ENCODE data around the gene EMILIN1.
"Not testable (repeated sequence)": the region's sequence is repeated elsewhere in the genome, so short reads cannot be mapped to it uniquely, and the experiment has no call there.

EMILIN1 gene

DNA sequence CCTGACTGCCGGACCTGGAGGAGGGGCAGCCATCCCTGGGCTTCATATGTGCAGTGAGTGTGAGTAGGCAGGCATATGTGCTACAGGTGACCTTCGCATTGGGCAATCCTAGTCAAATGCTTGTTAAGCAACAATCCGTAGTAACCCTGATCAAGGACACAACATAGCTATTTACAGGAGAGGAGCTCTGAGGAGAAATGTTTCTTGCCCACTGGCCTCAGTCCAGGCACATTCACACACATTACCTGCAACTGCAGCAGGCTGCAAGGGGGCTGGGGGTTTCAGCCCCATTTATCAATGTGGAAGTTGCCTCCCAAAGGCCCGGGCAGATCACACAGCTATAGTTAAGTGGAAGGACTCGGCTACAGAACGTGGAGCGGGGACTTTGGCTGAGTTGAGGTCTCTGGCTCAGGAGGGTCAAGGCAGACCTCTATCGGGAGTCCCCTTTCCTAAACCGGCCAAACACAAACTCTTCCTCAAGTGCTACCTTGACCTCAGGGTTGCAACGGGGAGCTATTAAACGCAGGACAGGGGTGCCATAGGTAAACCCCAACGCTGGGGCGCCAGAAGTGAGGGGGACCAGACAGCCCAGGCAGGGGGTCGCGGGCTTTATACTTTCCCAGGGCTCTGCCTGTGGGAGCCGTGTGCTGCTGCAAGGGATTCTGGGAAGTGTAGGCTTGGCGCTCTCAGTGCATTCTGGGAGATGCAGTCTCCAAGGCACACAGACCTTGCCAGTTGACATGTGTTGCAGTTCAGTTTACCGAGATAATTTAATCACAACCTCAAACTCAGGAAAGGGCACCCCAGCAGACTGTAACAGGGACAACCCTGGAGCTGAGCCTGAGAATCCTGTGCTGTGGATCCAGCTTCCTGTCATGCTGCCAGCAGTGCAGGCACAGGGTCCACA lies 17.6 kb downstream of the EMILIN1 start:
- peak; percentile 76 for DNase-seq

DNA sequence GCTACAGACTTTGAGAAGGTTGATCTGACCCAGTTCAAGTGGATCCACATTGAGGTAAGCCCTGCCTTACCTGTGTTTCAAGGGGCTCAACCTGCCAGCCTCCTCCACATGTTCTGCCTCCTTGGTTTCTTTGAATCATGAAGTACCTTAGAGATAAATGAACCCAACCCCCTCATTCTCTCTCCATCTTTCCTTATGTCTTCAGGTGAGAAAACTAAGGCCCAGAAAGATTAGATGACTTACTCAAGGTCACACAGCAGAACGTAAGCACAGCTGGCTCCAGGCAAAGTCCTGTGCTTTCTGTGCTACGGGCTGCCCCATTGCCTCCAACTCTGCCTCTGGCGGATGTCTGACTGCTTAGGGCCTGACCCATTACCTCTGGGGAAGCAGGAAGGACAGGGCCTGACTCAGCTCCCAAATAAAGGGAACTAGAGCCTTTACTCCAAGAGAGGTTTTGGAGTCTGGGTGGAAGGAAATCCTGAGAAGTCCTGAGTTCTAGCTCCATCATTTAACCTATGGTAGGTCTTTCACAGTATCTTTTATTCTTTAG lies 18.4 kb downstream of the EMILIN1 start:
- DNase-seq, result no peak

DNA sequence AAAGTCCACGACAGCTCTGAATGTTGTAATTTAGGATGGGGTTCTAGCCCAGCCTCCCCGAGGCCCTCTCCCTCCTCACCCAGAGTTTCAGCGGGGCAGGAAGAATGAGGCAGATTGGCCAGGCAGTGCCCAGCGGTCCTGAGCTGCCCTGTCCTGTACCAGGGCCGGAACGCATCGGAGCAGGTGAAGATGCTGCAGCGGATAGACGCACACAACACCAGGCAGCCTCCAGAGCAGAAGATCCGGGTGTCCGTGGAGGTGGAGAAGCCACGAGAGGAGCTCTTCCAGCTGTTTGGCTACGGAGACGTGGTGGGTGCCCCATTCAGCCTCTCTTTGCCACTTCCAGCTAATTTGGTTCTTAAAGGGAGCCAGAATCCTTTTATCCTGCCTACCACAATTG lies 18.9 kb downstream of the EMILIN1 start:
- no peak for DNase-seq

DNA sequence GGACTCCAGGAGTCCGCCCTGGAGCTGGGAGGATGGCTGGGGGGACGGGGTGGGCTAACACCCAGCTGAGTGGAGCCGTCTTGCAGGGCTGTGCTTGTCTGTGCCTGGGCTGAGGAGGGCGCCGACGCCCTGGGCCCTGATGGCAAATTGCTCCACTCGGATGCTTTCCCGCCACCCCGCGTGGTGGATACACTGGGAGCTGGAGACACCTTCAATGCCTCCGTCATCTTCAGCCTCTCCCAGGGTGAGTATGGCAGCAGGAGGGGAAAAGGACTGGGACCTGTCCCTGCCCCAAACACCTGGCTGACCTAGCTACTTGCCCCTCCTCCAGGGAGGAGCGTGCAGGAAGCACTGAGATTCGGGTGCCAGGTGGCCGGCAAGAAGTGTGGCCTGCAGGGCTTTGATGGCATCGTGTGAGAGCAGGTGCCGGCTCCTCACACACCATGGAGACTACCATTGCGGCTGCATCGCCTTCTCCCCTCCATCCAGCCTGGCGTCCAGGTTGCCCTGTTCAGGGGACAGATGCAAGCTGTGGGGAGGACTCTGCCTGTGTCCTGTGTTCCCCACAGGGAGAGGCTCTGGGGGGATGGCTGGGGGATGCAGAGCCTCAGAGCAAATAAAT lies 21.0 kb downstream of the EMILIN1 start:
- DNase-seq, result no peak

DNA sequence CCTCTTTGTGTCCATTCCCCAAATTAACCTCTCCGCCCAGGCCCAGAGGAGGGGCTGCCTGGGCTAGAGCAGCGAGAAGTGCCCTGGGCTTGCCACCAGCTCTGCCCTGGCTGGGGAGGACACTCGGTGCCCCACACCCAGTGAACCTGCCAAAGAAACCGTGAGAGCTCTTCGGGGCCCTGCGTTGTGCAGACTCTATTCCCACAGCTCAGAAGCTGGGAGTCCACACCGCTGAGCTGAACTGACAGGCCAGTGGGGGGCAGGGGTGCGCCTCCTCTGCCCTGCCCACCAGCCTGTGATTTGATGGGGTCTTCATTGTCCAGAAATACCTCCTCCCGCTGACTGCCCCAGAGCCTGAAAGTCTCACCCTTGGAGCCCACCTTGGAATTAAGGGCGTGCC lies 21.6 kb downstream of the EMILIN1 start:
- no peak for DNase-seq

DNA sequence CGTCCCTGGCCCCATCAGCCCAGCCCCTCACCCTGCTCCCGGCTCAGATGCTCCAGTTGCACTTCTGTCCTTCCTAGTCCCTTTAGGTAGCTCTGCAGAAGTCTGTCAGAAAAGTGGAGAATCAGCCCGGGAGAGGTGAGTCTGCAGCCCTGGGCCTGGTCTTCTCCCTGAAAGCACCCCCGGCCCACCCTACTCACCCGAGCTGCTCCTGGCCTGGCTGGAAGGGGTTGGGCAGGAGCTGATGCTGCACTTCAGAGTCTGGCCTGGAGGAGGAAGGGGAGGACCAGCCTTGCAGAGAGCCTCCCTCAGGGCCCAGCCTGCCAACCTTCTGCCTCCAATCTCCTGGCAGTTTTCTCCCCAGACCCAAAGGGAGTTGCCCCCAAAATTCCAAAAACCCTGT lies 23.9 kb downstream of the EMILIN1 start:
- no peak for DNase-seq

DNA sequence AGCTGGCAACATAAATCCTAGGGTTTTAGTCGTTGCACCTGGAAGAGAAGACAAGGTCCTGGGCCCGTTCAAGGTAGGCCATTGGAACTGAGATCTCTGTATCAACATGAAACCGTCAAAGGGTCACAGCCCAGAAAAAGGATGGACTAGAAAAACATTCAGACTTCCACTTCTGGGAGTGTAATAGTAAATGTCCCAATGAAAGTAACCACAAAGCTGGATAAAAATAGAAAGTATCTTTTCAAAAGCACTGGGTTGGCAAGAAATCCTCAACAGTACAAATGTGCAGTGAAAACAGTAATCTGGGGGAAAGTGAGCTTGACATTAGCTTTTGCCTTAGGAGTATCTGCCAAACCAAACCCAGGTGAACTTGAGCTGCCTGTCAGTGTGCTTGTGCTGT lies 27.6 kb downstream of the EMILIN1 start:
- DNase-seq, result no peak

DNA sequence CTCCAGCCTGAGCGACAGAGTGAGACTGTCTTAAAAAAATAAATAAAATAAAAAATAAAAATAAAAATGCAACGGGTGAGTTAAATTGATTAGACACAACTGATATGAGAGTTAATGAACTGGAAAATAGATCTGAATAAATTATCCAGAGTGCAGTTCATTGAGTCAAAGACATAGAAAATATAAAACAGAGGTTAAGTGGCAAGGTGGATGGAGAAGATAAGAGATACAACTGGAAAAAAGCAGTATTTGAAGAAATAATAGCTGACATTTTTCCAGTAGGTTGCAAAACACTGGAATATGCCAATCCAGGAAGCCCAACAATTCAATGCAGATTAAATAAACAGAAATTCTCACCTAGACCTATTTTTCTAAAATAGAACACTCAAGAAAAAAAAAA lies 29.8 kb downstream of the EMILIN1 start:
- DNase-seq, result no peak

DNA sequence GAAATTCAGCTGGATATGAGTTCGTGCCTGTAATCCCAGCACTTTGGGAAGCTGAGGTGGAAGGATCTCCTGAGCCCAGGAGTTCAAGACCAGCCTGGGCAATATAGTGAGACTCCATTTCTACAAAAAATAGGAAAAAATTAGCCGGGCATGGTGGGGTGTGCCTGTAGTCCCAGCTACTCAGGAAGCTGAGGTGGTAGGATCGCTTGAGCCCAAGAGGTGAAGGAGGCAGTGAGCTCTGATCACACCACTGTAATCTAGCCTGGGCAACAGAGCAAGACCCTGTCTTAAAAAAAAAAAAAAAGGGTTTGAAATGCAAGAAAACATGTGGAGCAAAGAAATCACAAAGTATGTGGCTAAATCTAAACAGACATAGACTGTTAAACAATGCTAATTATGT lies 30.7 kb downstream of the EMILIN1 start:
- DNase-seq, result no peak

DNA sequence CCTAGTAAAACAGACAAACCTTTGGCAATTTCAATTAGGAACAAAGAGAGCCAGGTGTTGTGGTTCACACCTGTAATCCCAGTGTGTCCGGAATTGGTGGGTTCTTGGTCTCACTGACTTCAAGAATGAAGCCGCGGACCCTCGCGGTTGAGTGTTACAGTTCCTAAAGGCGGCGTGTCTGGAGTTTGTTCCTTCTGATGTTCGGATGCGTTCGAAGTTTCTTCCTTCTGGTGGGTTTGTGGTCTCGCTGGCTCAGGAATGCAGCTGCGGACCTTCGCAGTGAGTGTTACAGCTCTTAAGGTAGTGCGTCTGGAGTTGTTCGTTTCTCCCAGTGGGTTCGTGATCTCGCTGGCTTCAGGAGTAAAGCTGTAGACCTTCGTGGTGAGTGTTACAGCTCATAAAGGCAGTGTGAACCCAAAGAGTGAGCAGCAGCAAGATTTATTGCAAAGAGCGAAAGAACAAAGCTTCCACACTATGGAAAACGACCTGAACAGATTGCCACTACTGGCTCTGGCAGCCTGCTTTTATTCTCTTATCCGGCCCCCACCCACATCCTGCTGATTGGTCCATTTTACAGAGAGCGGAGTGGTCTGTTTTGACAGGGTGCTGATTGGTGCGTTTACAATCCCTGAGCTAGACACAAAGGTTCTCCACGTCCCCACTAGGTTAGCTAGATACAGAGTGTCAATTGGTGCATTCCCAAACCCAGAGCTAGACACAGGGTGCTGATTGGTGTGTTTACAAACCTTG lies 32.4 kb downstream of the EMILIN1 start:
- not testable (repeated sequence) for DNase-seq

DNA sequence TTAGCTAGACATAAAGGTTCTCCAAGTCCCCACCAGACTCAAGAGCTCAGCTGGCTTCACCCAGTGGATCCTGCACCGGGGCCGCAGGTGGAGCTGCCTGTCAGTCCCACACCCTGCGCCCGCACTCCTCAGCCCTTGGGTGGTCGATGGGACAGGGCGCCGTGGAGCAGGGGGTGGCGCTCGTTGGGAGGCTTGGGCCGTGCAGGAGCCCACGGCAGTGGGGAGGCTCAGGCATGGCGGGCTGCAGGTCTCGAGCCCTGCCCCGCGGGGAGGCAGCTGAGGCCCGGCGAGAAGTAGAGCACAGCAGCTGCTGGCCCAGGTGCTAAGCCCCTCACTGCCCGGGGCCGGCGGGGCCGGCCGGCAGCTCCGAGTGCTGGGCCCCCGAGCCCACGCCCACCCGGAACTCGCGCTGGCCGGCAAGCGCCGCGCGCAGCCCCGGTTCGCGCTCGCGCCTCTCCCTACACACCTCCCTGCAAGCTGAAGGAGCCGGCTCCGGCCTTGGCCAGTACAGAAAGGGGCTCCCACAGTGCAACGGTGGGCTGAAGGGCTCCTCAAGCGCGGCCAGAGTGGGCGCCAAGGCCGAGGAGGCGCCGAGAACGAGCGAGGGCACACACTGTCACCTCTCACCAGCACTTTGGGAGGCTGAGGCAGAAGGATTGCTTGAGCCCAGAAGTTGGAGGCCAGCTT lies 33.1 kb downstream of the EMILIN1 start:
- DNase-seq, result not testable (repeated sequence)

DNA sequence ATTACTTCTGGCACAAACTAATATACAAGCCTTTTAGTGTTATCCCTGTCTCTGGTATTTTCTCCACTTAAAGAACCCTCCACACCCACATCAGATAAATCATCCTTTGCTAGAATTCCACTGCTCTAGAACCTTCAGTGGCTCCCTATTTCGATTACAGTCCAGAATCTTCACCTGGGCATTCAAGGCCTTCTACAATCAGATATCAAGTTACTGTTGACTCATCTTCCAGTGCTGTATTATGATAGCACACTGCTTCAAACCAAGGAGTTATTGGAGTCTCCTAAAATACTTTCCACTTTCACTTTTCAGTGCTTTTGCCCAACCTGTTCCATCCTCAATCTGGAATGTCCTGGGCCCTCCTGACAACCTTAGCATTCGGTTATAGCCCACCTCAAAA lies 37.1 kb downstream of the EMILIN1 start:
- DNase-seq, result no peak

DNA sequence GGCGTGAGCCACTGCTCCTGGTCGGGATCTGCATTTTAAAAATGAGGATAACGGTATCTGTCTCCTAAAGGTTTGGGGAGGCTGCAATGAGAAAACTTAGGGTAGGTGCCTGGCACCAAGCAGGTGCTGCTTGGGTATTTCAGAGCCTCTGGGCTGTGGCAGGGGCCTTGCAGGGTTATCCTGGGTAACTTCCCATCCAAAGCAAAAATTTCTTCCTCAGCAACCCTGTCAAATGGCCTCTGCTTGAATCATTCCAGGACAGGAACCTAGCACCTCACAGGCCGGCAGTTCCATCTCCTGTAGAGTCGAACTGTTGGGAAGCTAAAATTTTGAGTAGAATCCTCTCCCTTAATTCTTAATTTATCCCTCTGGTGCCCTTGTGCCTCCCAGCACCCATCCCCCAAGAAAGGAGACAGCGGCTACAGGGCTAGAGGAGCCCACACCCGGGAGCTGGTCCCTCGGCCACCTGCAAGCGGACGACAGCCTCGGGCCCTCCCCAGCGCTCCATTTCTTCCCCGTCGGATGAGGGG lies 39.6 kb downstream of the EMILIN1 start:
- no peak for DNase-seq

DNA sequence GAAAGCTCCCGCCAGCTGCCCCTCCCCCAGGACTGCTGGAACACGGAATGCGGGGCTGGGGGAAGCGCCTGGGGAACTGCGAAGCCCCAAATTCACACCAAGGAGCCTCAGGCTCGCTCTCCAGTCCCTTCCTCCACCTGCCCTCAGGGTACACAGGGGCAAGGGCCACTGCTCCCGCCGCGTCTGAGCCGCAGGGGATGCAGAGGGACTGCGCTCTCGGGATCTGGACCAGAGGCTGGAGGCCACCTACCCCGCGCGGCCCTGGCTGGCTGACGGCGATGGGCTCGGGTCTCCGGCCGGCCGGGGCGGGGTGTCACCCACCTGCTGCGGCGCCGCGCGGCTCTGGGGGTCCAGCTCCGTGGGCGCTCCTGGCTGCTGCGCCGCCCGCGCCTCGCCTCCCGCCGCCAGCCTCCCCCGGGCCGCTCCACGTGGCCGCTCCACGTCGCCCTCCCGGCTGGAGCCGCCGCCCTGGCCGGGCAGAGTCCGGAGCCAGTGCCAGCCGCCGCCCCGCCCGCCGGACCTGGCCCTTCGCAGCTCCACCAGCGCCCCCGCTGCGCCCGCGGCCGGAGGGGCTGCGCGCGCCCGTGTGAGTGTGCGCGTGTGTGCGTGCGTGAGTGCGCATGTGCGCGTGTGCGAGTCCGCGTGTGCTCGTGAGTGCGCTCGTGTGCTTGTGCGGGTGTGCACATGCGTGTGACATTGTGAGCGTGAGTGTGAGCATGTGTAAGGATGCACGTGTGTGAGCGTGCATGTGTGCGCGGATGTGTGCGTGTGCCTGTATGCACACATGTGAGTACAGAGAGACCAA lies 40.3 kb downstream of the EMILIN1 start, which contains the start of gene CGREF1:
Gene CGREF1, minus strand, starts transcription at position 604 of the 805 bp plus-strand sequence. CDS start 14,762 bp downstream, outside the sequence.
- DNase-seq, result no peak

DNA sequence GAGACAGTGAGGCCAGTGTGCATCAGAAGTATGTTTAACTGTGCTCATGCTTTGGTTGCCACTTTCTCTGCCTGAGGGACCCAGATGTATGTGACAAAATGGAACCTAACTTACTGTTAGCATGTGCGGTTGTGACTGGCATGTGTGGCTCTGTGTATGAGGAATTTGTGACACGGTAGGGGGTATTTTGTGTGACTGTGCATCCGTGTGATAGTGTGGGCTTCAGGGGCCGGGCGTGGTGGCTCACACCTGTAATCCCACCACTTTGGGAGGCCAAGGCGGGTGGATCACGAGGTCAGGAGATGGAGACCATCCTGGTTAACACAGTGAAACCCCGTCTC lies 40.9 kb downstream of the EMILIN1 start:
- DNase-seq, result not testable (repeated sequence)

DNA sequence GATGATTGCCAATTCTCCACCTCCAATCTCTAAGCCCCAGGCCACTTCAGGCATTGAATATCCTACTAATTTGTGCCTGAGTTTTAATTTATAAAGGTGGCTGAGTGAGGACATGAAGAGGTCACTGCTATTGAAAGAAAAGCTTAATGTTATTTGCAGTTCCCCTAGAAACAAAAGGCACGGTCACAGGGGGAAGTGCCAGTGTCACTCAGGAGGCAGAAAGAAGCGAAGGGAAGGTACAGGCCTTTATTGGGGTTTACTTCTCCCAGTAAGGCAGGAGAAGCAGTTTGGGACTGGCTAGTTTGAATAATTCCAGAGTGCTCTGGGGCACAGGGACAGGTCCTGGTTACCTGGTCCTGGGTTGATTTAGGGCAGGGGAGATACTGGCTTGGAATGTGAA lies 43.5 kb downstream of the EMILIN1 start:
- DNase-seq, result no peak

DNA sequence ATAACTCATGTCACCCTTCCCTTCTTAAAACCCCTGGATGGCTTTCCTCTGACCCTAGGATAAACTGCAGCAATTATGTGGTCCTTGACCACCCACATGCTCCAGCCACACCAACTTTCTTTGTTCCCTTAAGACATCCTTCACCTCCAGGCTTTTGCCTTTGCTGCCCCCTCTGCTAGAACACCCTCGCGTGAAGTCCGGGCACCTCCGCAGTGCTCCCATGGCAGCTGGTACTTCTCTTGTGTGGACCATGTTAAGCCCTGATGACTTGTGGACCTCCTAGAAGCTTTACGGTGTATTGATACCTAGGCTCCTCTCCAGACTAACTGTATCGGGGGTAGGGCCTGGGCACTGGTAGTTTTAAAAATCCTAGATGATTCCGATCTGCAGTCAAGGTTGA lies 44.4 kb downstream of the EMILIN1 start:
- no peak for DNase-seq

DNA sequence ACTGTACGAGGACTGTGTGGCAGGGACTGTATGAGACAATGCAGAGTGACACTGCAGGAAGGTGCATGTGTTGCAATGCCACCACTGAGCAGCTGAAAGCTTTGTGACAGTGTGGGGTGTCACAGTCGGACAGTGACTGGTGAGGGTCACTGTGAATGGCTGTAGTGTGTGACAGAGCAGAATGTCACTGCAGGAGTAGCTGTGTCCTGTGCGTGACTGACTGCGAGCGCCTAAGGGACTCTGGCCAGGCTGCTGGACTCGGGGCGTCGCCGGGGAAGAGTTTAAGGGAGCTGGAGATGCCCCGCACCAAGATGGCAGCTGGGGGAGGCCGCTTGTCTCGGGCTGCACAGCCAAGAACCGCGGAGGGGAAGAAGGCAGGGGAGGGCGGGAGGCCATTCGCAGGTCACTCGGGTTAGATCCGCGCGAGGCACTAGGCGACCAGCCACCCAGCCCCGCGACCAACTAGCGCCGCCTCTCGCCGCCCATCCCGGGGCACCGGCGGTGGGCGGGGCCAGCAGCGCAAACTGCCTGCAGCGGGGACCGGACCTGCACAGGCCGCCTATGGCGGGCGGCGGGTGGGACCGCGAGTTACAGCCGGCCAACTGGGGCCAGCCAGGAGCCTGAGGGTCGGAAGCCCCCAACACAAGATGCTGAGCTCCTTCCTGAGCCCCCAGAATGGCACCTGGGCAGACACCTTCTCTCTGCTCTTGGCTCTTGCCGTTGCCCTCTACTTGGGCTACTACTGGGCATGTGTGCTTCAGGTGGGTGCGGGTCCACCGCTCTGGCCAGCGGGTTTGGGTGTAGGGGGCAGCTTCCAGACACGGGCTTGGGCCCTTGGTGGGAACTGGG lies 45.1 kb downstream of the EMILIN1 start, which contains the start of gene ABHD1:
Gene ABHD1, plus strand, starts transcription at position 514 of the 849 bp plus-strand sequence. Its CDS starts 134 bp downstream, at position 648.
- no peak for DNase-seq

DNA sequence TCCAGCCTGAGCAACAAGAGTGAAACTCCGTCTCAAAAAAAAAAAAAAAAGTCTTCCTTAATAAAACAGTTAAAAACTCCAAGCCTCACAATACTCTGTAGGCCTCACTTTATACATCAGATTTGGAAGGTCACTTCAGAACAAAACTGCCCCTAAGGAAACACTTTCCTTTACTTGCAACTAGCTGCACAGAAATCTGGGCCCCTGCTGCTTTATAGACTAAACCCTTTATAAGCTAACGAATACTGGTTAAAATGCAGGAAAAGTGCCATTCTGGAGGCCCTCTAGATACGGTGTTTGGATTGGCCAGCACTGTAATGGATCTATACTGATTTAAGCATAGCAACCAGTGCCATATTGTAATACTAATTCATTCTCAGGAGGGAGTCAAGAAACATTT lies 46.7 kb downstream of the EMILIN1 start:
- no peak for DNase-seq

DNA sequence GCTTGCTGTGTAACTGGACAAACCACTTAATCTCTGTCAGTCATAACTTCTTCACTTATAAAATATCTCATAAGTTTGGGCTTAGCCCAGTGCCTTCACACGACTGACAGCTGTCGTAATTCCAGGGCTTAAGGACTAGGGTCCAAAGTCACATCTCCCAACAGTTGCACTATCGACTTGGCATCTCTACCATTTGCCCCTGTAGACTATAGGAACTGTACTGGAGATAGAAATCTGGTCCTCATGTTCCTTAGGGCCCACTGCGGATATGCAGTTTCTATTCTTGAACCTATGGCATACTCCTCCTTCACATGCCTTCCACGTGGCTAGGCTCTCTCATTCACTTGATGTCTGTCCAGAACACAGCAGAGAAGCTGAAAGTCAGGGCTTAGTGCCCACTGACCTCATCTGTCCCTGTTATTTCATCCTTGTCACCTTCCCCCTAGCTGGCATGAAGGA lies 47.9 kb downstream of the EMILIN1 start:
- no peak for DNase-seq

All from 8988T (cell line).